Measurements from ENCODE around the gene KCTD18.

DNA sequence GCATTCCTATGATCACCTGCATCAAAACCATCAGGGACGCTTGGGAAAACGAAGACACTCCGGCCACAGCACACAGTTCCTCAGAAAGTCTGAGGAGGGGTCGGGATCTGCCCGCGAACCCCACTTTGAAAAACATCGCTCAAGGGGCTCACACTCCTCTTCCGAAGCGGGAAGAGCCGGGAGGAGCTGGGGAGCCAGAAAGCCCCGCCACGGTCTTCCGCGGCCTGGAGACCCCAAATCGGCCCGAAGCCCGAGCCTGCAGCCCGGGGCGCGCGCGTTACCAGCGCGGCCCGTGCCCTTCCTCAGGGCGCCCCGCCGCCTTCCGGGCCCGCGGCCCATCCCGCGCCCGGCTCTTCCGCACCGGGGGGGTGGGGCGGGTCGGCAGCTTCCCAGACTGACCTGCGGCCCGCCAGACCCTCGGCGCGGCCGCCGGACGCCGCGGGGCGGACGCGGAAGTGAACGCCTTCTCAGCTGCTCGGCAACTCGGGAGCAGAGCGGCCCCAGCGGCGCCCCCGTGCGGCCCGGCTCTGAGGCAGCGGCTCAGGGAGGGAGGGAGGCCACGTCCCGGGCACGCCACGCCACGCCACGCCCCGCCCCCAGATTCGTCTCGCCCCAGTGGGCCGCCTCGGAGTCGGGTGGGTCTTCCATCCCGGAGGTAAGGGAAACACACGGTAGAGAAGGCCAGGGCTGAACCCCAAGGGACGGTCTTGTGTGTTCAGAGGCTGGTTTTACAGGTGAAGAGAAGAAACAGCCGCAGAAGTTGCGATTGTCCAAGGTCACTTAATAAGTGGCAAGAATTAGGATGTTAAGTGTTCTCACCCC lies at the start of gene KCTD18:
- TF ChIP-seq POLR2A (IDR thresholded peaks at IDR 0.05; ENCODE audit: low read length) (peak; percentile 72), GATA1 (IDR thresholded peaks at IDR 0.05; ENCODE audit: low read depth, low read length) (no peak)

All from erythroblast (primary cell).